ENCODE data around the gene NSRP1.
"Not testable (repeated sequence)": the region's sequence is repeated elsewhere in the genome, so short reads cannot be mapped to it uniquely, and the experiment has no call there.

Gene NSRP1

DNA sequence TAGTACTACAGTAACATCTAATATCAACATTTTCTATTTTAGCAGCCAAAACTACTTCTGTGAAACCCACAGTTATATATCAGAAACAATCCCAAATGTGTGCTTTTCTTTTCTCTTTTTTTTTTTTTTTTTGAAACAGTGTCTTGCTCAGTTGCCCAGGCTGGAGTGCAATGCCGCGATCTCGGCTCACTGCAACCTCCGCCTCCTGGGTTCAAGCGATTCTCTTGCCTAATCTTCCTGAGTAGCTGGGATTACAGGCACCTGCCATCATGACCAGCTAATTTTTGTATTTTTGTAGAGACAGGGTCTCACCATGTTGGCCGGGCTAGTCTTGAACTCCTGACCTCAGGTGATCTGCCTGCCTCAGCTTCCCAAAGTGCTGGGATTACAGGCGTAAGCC lies 2.0 kb downstream of the NSRP1 start:
- not testable (repeated sequence) for DNase-seq (ENCODE audit: low spot score)

DNA sequence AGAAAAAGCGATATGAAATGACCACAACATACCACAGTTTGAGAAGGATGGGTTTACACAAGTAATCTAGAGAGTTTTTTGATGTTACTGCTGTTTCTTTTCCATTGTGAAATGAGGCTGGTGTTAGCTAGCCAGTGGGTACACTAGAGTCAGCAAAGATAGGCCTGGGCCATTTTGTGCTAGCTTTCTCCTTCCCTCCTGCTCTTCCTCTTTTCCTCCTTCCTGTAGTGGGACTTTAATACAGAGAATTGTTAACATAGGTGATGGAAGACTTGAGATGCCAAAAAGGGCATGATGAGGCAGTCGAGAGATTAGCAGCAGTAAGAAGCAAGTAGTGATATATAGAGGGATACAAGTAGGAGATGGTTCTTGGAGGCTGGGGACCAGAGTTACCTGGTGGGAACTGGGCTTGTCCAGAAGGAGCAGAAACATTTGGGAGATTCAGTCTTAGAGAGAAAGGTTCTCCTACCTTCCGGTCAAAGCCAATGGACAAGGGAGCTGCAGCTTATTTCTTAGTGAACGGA lies 7.7 kb downstream of the NSRP1 start:
- DNase-seq (ENCODE audit: low spot score) = no peak

DNA sequence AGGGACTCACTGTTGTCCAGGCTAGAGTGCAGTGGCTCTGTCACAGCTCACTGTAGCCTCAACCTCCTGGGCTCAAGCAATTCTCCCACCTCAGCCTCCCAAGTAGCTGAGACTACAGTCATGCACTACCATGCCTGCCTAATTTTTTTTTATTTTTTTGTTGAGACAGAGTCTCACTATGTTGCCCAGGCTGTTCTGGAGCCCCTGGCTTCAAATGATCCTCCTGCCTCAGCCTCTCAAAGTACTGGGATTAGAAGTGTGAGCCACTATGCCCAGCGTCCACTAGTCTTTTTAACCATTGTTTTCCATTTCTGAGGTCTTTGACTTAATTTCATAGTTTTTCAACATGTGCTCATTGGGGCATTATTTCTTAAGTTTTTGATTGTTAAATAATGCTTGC lies 13.5 kb downstream of the NSRP1 start:
- no peak for DNase-seq (ENCODE audit: low spot score)

DNA sequence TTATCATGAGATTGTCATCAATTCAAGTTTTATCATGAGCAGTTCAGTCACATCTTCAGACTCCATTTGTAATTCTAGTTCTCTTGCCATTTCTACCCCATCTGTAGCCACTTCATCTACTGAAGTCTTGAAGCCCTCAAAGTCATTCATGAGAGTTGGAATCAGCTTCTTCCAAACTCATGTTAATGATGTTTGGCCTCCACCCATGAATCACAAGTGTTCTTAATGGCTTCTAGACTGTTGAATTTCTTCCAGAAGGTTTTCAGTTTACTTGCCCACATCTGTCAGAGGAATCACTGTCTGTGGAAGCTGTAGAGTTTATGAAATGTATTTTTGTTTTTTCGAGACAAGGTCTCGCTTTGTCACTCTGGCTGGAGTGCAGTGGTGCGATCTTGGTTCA lies 16.0 kb downstream of the NSRP1 start:
- no peak for DNase-seq (ENCODE audit: low spot score)

DNA sequence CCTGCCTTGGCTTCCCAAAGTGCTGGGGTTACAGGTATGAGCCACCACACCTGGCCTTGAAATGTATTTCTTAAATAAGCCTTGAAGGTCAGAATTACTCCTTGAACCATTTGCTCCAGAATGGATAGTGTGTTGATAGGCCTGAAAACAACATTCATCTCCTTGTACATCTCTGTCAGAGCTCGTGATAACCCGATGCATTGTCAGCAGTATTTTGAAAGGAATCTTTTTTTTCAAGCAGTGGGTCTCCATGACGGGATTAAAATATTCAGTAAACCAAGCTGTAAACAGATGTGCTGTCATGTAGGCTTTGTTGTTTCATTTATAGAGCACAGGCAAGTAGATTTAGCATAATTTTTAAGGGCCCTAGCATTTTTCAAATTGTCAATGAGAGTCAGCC lies 16.6 kb downstream of the NSRP1 start:
- no peak for DNase-seq (ENCODE audit: low spot score)

DNA sequence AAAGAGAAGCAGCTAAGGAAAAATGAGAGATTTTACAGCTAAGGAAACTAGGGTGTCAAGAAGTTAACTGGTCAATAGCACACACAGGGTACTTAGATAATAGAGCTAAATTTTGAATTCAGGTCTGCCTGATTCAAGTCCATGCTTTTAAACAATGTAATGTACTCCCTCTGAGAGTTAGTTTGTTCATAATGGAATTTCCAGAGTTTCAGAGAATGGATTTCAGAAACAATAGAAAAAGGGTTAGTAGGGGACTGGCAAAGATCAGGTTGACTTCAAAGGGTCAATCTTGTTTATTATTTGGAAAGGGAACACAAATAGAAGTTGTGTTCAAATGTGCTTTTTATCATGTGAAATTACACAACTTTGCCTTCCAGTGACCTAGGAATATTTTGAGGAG lies 17.9 kb downstream of the NSRP1 start:
- DNase-seq (ENCODE audit: low spot score) = no peak

DNA sequence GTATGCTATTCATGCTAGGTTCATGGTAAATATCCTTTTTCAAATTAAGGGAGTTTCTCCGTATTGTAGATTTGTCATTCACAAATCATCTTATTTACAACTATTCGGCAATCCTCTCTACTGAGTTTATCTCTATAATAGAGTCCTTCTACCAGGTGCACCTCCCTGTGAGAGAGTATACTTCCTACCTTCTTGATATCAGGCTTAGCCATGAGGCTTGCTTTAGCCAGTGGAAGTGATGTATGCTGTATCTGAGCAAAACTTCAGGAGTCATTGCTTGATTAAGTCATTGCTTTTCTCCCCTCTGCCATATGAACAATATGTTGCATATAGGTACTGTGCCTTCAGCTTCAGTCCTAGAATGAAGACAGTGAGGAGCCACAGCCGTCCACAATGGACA lies 20.5 kb downstream of the NSRP1 start:
- DNase-seq (ENCODE audit: low spot score) = no peak

DNA sequence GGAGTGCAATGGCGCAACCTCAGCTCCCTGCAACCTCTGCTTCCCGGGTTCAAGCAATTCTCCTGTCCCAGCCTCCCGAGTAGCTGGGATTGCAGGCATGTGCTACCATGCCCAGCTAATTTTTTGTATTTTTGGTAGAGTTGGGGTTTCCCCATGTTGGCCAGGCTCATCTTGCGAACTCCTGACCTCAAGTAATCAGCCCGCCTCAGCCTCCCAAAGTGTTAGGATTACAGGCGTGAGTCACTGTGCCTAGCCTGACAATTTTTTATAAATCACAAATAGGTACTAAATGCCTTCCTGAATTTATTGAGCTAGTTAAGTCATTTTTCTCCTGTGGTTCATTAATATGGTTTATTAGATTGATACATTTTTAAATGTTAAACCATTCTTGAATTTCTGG lies 31.2 kb downstream of the NSRP1 start:
- not testable (repeated sequence) for DNase-seq (ENCODE audit: low spot score)

DNA sequence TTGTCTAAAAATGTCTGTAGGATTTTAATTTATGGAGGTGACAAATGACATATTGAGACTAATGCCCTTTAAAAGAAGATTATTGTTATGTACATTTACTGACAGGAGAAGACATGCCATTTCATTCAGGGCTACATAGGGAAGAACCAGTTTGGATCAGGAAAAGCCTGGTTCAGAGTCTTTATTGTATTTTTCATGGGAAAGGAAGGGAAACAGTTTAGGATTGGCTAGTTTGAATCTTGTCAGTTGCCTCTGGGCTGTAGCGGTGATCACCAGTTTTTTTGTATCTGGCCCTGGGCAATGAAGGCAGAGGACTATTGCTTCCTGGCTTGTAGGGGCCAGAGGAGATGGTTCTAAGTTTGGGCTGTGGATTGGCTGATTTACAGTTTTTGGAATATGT lies 31.8 kb downstream of the NSRP1 start:
- DNase-seq (ENCODE audit: low spot score) = no peak

DNA sequence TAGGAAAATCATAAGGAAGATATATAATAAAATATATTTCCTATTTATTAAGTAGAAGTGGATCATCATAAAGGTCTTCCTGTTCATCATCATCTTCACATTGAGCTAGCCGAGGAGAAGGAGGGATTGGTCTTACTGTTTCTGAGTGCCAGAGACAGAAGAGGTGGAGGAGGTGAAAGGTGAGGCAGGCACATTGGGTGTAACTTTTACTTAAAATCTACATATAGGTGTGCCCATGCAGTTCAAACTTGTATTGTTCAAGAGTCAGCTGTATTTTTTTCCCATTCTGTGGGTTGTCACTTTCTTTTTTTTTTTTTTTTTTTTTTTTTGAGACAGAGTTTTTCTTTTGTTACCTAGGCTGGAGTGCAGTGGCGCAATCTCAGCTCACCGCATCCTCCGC lies 34.9 kb downstream of the NSRP1 start:
- DNase-seq (ENCODE audit: low spot score) = no peak

DNA sequence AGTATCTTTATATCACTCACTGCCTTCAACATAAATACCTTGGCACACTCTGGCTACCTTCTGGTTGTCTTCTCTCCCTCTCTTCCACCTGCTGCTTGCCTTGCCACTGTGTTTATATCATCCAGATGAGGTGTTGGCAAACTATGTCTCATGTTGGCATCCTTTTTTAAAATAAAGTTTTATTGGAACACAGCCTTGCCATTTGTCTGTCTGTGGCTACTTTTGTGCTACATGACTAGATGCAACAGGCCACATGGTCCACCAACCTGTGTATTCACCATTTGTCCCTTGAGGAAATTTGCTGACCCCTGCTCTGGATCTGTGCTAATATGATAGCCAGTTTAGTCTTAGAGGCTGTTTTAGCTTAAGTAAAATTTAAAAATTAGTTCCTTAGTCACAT lies 36.8 kb downstream of the NSRP1 start:
- DNase-seq (ENCODE audit: low spot score) = no peak

DNA sequence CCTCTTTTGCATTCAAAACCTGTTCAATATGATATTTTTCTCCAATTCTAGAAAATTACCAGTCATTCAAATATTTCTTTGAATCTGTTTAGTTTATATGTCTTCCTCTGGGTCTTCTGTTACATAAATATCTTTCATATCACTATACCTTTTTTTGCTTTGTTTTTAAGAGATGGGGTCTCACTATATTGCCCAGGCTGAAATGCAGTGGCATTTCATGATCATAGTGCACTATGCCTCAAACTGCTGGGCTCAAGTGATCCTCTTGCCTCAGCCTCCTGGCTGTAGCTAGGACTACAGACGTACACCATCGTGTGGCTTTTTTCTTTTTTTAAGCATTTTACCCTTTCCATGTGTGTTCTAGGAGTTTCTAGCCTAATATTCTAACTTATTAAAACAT lies 38.8 kb downstream of the NSRP1 start:
- no peak for DNase-seq (ENCODE audit: low spot score)

DNA sequence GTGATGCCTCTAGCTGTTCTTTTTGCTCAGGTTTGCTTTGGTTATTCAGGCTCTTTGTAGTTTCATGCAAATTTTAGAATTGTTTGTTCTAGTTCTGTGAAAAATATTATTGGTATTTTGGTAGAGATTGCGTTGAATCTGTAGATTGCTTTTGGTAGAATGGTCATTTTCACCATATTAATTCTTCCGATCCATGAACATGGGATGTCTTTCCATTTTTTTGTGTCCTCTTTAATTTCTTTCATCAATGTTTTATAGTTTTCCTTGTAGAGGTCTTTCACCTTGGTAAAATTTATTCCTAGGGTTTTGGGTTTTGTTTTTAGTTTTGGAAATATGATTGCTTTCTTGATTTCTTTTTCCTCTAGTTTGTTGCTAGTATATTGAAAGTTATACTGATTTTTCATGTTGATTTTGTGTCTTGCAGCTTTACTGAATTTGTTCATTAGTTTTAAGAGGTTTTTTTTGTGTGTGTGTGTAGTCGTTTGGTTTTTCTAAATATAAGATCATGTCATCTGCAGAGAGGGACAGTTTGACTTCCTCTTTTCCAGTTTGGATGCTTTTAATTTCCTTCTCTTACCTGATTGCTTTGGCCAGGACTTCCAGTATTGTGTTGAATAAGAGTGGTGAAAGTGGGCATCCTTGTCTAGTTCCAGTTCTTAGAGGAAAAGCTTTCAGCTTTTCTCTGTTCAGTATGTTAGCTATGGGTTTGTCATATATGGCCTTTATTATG lies 42.4 kb downstream of the NSRP1 start:
- no peak for DNase-seq (ENCODE audit: low spot score)

DNA sequence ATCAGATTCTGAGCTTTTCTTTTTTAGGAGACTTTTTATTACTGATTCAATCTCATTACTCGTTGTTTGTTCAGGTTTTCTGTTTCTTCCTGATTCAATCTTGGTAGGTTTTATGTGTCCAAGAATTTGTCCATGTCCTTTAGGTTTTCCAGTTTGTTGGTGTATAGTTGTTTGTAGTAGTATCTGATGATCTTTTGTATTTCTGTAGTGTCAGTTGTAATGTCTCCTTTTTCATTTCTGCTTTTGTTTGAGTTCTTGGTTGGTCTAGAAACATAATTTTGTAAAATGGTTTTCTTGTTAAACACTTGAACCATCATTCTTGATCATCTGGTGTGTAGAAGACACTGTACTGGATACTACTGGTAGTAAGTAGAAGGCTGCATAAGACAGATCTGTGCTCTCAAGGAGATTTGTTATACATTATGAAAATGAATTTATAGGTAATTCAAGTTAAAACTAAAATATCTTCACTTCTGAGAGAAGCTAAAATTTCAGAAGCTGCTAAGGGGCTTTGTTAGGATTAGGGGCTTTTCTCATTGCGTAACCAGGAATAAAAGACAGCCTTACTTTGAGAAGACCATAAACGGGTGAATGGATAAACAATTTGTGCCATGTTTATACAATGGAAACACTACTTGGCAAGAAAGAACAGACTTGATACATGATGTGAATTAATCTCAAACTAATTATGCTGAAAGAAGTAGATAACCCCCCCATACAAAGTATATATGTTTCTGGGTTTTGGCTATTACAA lies 44.0 kb downstream of the NSRP1 start:
- no peak for DNase-seq (ENCODE audit: low spot score)

DNA sequence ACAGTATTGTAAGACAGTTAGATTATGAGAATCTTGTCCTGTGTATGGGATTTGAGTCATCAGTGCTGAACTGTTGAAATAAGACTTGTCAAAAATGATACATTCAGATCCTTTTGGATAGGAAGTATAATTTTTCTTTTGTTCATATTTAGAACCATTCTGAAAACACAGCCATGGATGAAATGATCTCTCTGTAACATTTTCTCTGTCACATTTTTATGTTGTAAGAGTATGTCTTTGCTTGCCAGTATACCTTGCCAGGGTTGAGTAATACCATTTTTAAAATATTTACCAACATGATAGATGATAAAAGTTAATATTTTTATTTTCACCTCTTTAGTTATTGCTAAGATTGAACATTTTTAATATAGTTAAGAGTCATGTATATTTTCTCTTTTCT lies 45.0 kb downstream of the NSRP1 start:
- no peak for DNase-seq (ENCODE audit: low spot score)

DNA sequence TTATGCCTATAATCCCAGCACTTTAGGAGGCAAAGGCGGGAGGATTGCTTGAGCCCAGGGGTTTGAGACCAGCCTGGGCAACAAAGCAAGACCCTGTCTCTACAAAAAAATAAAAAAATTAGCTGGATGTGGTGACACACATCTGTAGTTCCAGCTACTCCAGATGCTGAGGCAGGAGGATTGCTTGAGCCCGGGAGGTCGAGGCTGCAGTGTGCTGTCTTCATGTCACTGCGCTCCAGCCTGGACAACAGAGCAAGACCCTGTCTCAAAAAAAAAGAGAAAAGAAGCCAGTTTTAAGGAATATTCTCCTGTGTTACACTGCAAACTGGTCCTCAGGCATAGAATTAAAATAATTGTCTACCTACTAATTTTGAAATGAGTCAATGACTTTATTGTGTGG lies 47.9 kb downstream of the NSRP1 start:
- DNase-seq (ENCODE audit: low spot score) = no peak

DNA sequence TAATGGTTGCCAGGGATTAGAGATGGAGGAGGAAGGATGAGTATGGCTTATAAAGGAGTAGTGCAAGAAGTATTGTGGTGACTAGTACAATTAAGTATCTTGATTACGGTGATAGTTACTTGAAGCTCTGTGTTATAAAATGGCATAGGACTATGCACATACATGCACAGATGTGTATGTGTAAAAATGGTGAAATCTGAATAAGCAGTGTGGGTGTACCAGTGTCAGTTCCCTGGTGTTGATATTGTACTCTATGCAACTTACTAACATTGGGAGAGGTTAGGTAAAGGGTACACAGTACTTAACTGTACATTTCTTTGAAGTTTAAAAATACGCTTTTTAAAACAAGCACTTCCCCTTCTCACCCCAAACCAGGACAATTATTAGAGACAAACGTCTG lies 48.5 kb downstream of the NSRP1 start:
- DNase-seq (ENCODE audit: low spot score) = no peak

DNA sequence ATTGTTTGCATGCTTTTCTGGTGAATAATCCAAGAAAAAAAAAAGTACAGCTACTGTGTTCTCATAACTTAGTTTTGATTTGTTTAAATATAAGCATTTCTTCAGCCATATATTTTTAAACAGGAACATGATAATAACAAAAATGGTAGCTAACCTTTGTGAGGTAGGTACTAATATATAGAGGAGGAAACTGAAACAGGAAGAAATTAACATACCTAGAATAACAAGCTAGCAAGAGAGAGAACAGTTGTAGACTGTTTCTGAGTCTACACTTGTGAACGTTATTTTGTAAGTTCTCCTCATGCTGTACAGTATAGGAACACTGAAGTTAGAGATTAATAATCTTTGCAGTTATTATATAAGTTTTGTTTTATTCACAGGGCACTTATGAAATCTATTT lies 49.3 kb downstream of the NSRP1 start:
- no peak for DNase-seq (ENCODE audit: low spot score)

DNA sequence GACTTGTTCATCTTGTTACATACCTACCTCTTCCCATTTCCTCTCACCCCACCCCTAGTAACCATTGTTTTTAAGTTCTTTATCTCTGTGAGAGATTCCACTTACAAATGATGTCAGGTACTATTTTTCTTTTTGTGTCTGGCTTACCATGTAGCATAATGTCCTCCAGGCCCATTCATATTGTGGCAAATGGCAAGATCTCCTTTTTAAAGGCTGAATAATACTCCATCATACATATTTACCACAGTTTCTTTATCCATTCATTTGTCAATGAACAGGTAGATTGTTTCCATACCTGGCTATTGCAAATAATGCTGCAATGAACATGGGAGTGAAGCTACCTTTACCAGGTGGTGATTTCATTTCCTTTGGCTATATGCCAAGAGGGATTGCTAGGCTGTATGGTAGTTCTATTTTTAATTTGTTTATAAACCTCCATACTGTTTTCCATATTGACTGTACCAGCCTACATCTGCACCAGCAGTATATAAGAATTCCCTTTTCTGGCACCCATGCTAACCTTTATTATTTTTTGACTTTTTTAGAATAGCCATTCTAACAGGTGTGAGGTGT lies 53.9 kb downstream of the NSRP1 start:
- DNase-seq (ENCODE audit: low spot score) = no peak

DNA sequence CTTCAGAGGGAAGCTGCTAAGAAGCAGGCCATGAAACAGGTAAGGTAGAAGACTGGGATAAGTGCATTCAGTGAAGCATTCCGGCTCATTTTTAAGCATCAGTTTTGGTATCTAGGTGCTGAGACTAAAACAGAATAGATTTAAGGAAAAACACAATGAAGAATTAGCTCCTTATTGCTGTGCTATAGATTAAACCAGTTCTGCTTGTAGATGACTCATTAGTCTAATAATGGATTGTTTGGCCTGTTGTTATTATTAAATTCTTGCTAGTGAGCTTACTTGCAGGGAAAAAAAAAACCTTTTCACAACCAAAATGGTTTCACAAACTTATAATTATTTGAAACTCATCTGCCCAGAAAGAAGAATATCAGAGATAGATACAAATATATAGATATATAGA lies 55.9 kb downstream of the NSRP1 start:
- DNase-seq (ENCODE audit: low spot score) = no peak

DNA sequence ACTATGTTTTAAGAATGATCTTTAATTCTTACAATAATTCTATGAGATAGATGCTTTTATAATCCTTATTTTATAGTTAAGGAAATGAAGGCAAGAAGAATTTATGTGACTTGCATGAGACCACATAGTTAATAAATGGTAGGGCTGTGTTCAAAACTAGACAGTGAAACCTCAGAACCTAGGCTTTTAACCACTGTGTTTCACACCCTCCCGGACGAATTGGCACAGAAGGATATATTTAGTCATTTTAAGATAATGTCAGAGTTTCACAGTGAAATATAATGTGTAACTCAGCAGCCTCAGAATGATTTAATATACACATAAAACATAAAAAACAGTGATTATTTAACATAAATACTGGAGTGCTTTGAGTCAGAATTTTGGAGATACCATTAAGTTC lies 57.0 kb downstream of the NSRP1 start:
- DNase-seq (ENCODE audit: low spot score) = no peak

DNA sequence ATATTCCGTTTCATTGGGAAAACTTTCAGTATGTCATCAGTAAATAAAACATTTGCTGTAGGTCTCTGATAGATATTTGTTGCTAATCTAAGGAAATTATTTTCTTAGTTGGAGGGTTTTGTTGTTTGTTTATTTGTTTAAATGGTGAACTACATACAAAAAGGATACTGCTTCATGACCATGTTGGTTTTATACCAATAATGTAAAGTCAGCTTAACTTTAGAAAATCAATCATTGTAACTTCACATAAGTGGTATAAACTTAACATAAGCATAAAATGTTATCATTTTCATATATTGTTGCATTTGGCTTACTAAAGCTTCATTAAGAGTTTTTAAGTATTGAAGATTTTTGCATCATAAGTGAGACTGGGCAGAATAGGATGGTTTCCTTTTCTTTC lies 57.9 kb downstream of the NSRP1 start:
- no peak for DNase-seq (ENCODE audit: low spot score)

DNA sequence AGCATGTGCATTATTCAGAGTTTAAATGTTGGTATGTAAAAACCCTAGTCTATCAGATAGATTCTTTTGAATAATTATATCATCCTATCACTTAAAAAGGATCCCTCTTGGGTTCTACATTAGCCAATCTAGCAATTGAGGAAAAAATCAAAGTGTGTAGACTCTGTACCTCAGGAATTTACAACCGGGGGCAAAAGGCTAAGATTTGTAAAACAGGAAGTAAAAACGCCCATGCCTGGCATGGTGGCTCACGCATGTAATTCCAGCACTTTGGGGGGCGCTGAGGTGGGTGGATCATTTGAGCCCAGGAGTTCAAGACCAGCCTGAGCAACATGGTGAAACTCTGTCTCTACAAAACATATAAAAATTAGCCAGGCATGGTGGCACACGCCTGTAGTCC lies 60.2 kb downstream of the NSRP1 start:
- no peak for DNase-seq (ENCODE audit: low spot score)

All from HuH-7.5 (cell line).